ENCODE data around the gene MNX1. TPM values are rescaled to one million over a fixed set of nuclear protein-coding genes. Genes with fewer than 3 reads are reported as not detected.

MNX1 gene
- total and polyA plus RNA-seq, 9 of the 15 experiments (the other 6 are each of a cell fraction or from before 2014, with no cell fraction given): 0.15 to 8.0 (median 1.4) TPM

- TF ChIP-seq, protein P1, sequence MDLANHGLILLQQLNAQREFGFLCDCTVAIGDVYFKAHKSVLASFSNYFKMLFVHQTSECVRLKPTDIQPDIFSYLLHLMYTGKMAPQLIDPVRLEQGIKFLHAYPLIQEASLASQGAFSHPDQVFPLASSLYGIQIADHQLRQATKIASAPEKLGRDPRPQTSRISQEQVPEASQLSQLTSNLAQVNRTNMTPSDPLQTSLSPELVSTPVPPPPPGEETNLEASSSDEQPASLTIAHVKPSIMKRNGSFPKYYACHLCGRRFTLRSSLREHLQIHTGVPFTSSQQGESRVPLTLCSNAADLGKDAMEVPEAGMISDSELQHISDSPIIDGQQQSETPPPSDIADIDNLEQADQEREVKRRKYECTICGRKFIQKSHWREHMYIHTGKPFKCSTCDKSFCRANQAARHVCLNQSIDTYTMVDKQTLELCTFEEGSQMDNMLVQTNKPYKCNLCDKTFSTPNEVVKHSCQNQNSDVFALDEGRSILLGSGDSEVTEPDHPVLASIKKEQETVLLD (IDR thresholded peaks at IDR 0.05): no peak
- TF ChIP-seq MYC (IDR thresholded peaks at IDR 0.05; ENCODE audit: low read depth, low read length) (no peak), MYC (CRISPR knock-in tag; IDR thresholded peaks at IDR 0.05; ENCODE audit: borderline replicate concordance, low read depth) (no peak)
Measured at GRCh38 chr7:157006205-157006747, 4.2 kb downstream of the MNX1 start (continued).

GRCh38 chr7:157005456-157006204 lies 4.8 kb downstream of the MNX1 start:
- no peak for ATAC-seq
- no peak for DNase-seq (ENCODE audit: extremely low read depth in 1 of 4, low spot score in 3 of 4)
- H3K4me1 ChIP-seq (replicated peaks in 1 of 2; ENCODE audit: control insufficient read depth in 2 of 2, insufficient read depth in 2 of 2, low read length in 2 of 2): peaks cover 5 to 43% of the 10 kb centered on the region in 2 experiments
- H3K79me2 ChIP-seq (ENCODE audit: control insufficient read depth, insufficient read depth, low read length): no peaks in the 10 kb centered on the region
- H3K27me3 ChIP-seq (ENCODE audit: control insufficient read depth in 2 of 2, insufficient read depth in 2 of 2, low read length in 2 of 2): peaks cover 0 to 9% of the 10 kb centered on the region in 2 experiments; a peak in 1 of 5 replicates
- no peak overlapping the region for H2AFZ ChIP-seq (ENCODE audit: low read depth, low read length)
- FAIRE-seq: no peak
- no TSS peak for BruUV-seq (replicated peaks)
- H3K9me3 ChIP-seq (replicated peaks; ENCODE audit: control insufficient read depth, insufficient read depth, low read depth, low read length): no peaks in the 10 kb centered on the region
- no peaks in the 10 kb centered on the region for H3K36me3 ChIP-seq (ENCODE audit: control insufficient read depth, insufficient read depth, low read length)
- no peak overlapping the region for H3K4me3 ChIP-seq
- no peaks in the 10 kb centered on the region for H4K20me1 ChIP-seq (replicated peaks; ENCODE audit: control insufficient read depth, insufficient read depth, low read length)
- H3K27ac ChIP-seq (ENCODE audit: extremely low read depth, low read depth, low read length): no peak overlapping the region
- ChIA-PET POLR2A (interaction anchor here (0.7 kb wide), 1 partner anchor 11 kb away, joined by 4 read pairs; no protein-coding TSS in a partner anchor), CTCF (ENCODE audit: low intra/inter-chr PET ratio) (no interaction called here)
- WGBS (ENCODE audit: insufficient coverage, low coverage, missing lambda C conversion rate): 89% methylated on average over 36 of the region's 77 CpGs
- H3K4me2 ChIP-seq (ENCODE audit: insufficient read depth, low read length): no peak overlapping the region
- no peaks in the 10 kb centered on the region for H3K9me1 ChIP-seq (ENCODE audit: control insufficient read depth, insufficient read depth, low read length)
- intact Hi-C loops (cut with micrococcal nuclease) (no loop called here), in situ Hi-C loops (cut with MboI) (no loop called here)
- H3K9ac ChIP-seq (ENCODE audit: insufficient read depth in 1 of 2, low read depth in 2 of 2, low read length in 2 of 2): no peak overlapping the region
- TF ChIP-seq, protein P2, sequence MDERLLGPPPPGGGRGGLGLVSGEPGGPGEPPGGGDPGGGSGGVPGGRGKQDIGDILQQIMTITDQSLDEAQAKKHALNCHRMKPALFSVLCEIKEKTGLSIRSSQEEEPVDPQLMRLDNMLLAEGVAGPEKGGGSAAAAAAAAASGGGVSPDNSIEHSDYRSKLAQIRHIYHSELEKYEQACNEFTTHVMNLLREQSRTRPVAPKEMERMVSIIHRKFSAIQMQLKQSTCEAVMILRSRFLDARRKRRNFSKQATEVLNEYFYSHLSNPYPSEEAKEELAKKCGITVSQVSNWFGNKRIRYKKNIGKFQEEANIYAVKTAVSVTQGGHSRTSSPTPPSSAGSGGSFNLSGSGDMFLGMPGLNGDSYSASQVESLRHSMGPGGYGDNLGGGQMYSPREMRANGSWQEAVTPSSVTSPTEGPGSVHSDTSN (CRISPR knock-in tag; IDR thresholded peaks at IDR 0.05; ENCODE audit: low read depth): no peak
- TF ChIP-seq, protein P2 (tag; conservative IDR thresholded peaks at IDR 0.05; ENCODE audit: low read depth): no peak
- TF ChIP-seq YBX1 (IDR thresholded peaks at IDR 0.05): no peak
- TF ChIP-seq ZNF41 (CRISPR knock-in tag; conservative IDR thresholded peaks at IDR 0.05): no peak
- no peak for TF ChIP-seq LEF1 (IDR thresholded peaks at IDR 0.05)
- TF ChIP-seq, protein P3, sequence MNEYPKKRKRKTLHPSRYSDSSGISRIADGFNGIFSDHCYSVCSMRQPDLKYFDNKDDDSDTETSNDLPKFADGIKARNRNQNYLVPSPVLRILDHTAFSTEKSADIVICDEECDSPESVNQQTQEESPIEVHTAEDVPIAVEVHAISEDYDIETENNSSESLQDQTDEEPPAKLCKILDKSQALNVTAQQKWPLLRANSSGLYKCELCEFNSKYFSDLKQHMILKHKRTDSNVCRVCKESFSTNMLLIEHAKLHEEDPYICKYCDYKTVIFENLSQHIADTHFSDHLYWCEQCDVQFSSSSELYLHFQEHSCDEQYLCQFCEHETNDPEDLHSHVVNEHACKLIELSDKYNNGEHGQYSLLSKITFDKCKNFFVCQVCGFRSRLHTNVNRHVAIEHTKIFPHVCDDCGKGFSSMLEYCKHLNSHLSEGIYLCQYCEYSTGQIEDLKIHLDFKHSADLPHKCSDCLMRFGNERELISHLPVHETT (CRISPR knock-in tag; conservative IDR thresholded peaks at IDR 0.05 in 1 of 2, IDR thresholded peaks at IDR 0.05 in 1 of 2): no peak
- no peak for TF ChIP-seq SIRT6 (IDR thresholded peaks at IDR 0.05; ENCODE audit: low read depth, low read length)
- TF ChIP-seq FOS (IDR thresholded peaks at IDR 0.05; ENCODE audit: extremely low read depth, insufficient read length): no peak
- TF ChIP-seq STAG1 (CRISPR knock-in tag; IDR thresholded peaks at IDR 0.05; ENCODE audit: borderline replicate concordance): no peak
- no peak for TF ChIP-seq NFE2 (IDR thresholded peaks at IDR 0.05; ENCODE audit: low read depth)
